Ascending aorta (tissue), 2 donors: ENCODE data around the gene GCFC2. TPM values are rescaled to one million over a fixed set of nuclear protein-coding genes. Genes with fewer than 3 reads are reported as not detected.

ENCODE experiments used
- DNase-seq, 2 donors: peaks; one replicate each; pipeline ENCODE4 v3.0.0-alpha.2; 2019; ENCODE audit warnings: low spot score in 2 of 2
- H3K27ac ChIP-seq, 2 donors: fragments of 200-600 bp; sonication (generic); one replicate each; pipeline ENCODE4 v1.5.1; 2016 to 2017; ENCODE audit warnings: mild to moderate bottlenecking in 1 of 2
- H3K27me3 ChIP-seq: fragments of 200-600 bp; sonication (generic); one replicate; pipeline ENCODE4 v1.5.1; 2017
- H3K36me3 ChIP-seq, 2 donors: fragments of 200-600 bp; sonication (generic); one replicate each; pipeline ENCODE4 v1.5.1; 2016
- H3K4me1 ChIP-seq, 2 donors: fragments of 200-600 bp; sonication (generic); one replicate each; pipeline ENCODE4 v1.5.1; 2016 to 2017; ENCODE audit warnings: mild to moderate bottlenecking in 1 of 2
- H3K4me3 ChIP-seq, 2 donors: fragments of 200-600 bp; sonication (generic); one replicate each; pipeline ENCODE4 v1.5.1; 2016 to 2017; ENCODE audit warnings: mild to moderate bottlenecking in 1 of 2
- H3K9me3 ChIP-seq, 2 donors: fragments of 200-600 bp; sonication (generic); one replicate each; pipeline ENCODE4 v1.5.1; 2016
- CTCF ChIP-seq, 3 experiments: fragments of 200-600 bp in 2 of 3; fragments of 450-650 bp in 1 of 3; sonication (generic) in 2 of 3; IDR thresholded peaks; one replicate each; pipeline ENCODE4 v1.5.1; 2016 to 2019; ENCODE audit warnings: antibody characterized with exemption in 3 of 3, mild to moderate bottlenecking in 1 of 3, moderate library complexity in 1 of 3
- intact Hi-C: fragments of 100-400 bp; cut with DNase I; formaldehyde crosslinking; loops from one replicate; pipeline ENCODE4 v1.15.1; 2023
- total RNA-seq: library from RNA; depleted of rRNA; stranded (reverse); fragments of >200 nt; gene quantifications from one replicate; pipeline ENCODE4 v1.1.0, GENCODE V29; 2016

The GCFC2 gene
- total RNA-seq, 1 donor from 2014 or later: 31.0 TPM

GRCh38 chr2:75647771-75648170 lies 62.9 kb downstream of the GCFC2 start:
- no peak for TF ChIP-seq CTCF (IDR thresholded peaks at IDR 0.05)
- intact Hi-C loops: loop anchor here (5.0 kb wide), 1 partner anchor 65 kb away; the partner anchor contains the start of gene GCFC2
- H3K27ac ChIP-seq: no peak overlapping the region
- no peaks in the 10 kb centered on the region for H3K9me3 ChIP-seq
- peaks cover 11 to 14% of the 10 kb centered on the region in 2 donors for H3K36me3 ChIP-seq
- no peaks in the 10 kb centered on the region for H3K27me3 ChIP-seq
- DNase-seq: no peak
- peak overlapping the region; percentile 83 to 92 for H3K4me3 ChIP-seq
- peaks cover 0 to 5% of the 10 kb centered on the region in 2 donors for H3K4me1 ChIP-seq

GRCh38 chr2:75646583-75647425 lies 63.9 kb downstream of the GCFC2 start, which contains the start of gene MRPL19:
TSS of gene MRPL19 (plus strand) at chr2:75646783. CDS start at chr2:75646808, 25 bp downstream.
- intact Hi-C loops: loop anchor here (5.0 kb wide), 1 partner anchor 65 kb away; the partner anchor contains the start of gene GCFC2
- TF ChIP-seq CTCF (IDR thresholded peaks at IDR 0.05): no peak
- Histone ChIP-seq H3K27ac (peak within 1 kb of the TSS; percentile 56 to 71), H3K4me3 (peak within 1 kb of the TSS; percentile 83 to 92), H3K27me3 (no peaks in the 10 kb centered on the region), H3K36me3 (peaks cover 4 to 6% of the 10 kb centered on the region in 2 donors), H3K4me1 (peaks cover 0 to 5% of the 10 kb centered on the region in 2 donors), H3K9me3 (no peaks in the 10 kb centered on the region)
- peak; percentile 46 to 92 for DNase-seq

- H3K9me3 ChIP-seq: no peaks in the 10 kb centered on the region
- peak overlapping the region; percentile 56 to 71 for H3K27ac ChIP-seq
These were observed 64.6 kb downstream of the GCFC2 start for GRCh38 chr2:75646090-75646582.

GRCh38 chr2:75645643-75646042 lies 65.1 kb downstream of the GCFC2 start:
- Histone ChIP-seq H3K27ac (no peak overlapping the region), H3K9me3 (no peaks in the 10 kb centered on the region), H3K4me1 (peaks cover 0 to 5% of the 10 kb centered on the region in 2 donors), H3K4me3 (no peak overlapping the region), H3K27me3 (no peaks in the 10 kb centered on the region), H3K36me3 (peaks cover 3% of the 10 kb centered on the region in 2 donors)
- intact Hi-C loops: loop anchor here (5.0 kb wide), 1 partner anchor 67 kb away; the partner anchor contains the start of gene GCFC2
- DNase-seq: no peak
- TF ChIP-seq CTCF (IDR thresholded peaks at IDR 0.05): no peak

More at GRCh38 chr2:75646090-75646582, 64.6 kb downstream of the GCFC2 start:
- no peak for TF ChIP-seq CTCF (IDR thresholded peaks at IDR 0.05)
- intact Hi-C loops: loop anchor here (5.0 kb wide), 1 partner anchor 66 kb away; the partner anchor contains the start of gene GCFC2
- Histone ChIP-seq H3K27me3 (no peaks in the 10 kb centered on the region), H3K36me3 (peaks cover 4 to 6% of the 10 kb centered on the region in 2 donors), H3K4me1 (peaks cover 0 to 5% of the 10 kb centered on the region in 2 donors), H3K4me3 (peak overlapping the region; percentile 83 to 92)
- no peak for DNase-seq

- H3K4me1 ChIP-seq: peaks cover 0 to 5% of the 10 kb centered on the region in 2 donors
- no peaks in the 10 kb centered on the region for H3K36me3 ChIP-seq
- no peak overlapping the region for H3K27ac ChIP-seq
- DNase-seq: no peak
- H3K9me3 ChIP-seq: no peaks in the 10 kb centered on the region
- no peaks in the 10 kb centered on the region for H3K27me3 ChIP-seq
- no peak overlapping the region for H3K4me3 ChIP-seq
- intact Hi-C loops: no loop called here
- TF ChIP-seq CTCF (IDR thresholded peaks at IDR 0.05): no peak
These were observed 66.7 kb downstream of the GCFC2 start for GRCh38 chr2:75643980-75644379.
